GM23338 (cell line): Measurements from ENCODE around the gene U2AF1L4. TPM values are rescaled to one million over a fixed set of nuclear protein-coding genes. Genes with fewer than 3 reads are reported as not detected.

Experiments used
- ATAC-seq: fragments of 200-7000 bp; cut with Tn5 transposase; 3 replicates; pipeline ENCODE4 v1.9.1; 2020
- DNase-seq: peaks from one replicate; pipeline ENCODE4 v3.0.0-alpha.2; 2015; ENCODE audit warnings: low spot score
- H2AFZ ChIP-seq: fragments of 200-600 bp; sonication (generic); 2 replicates; pipeline ENCODE4 v1.8.0; 2016; ENCODE audit warnings: antibody characterized with exemption, mild to moderate bottlenecking, moderate library complexity
- H3F3A ChIP-seq: fragments of 200-600 bp; sonication (generic); replicated peaks from 2 replicates; pipeline ENCODE4 v1.8.0; 2017; ENCODE audit warnings: antibody characterized with exemption, mixed run types, low read depth
- H3K27ac ChIP-seq: fragments of 200-600 bp; sonication (generic); 2 replicates; pipeline ENCODE4 v1.6.1; 2016; ENCODE audit warnings: low read depth
- H3K27me3 ChIP-seq: fragments of 200-600 bp; sonication (generic); 2 replicates; pipeline ENCODE4 v1.8.0; 2016; ENCODE audit warnings: mild to moderate bottlenecking, mixed run types, moderate library complexity; ENCODE audit not compliant: insufficient read depth
- H3K36me3 ChIP-seq: fragments of 200-600 bp; sonication (generic); 2 replicates; pipeline ENCODE4 v1.8.0; 2016; ENCODE audit warnings: mild to moderate bottlenecking; ENCODE audit not compliant: insufficient read depth
- H3K4me1 ChIP-seq: fragments of 200-600 bp; sonication (generic); 2 replicates; pipeline ENCODE4 v1.8.0; 2016; ENCODE audit warnings: mild to moderate bottlenecking, moderate library complexity; ENCODE audit not compliant: insufficient read depth
- H3K4me2 ChIP-seq: fragments of 200-600 bp; sonication (generic); 2 replicates; pipeline ENCODE4 v1.7.1; 2017; ENCODE audit warnings: mixed run types
- H3K4me3 ChIP-seq: fragments of 200-600 bp; sonication (generic); 2 replicates; pipeline ENCODE4 v1.6.1; 2016; ENCODE audit warnings: mixed run types
- H3K79me2 ChIP-seq: fragments of 200-600 bp; sonication (generic); replicated peaks from 2 replicates; pipeline ENCODE4 v1.8.0; 2017; ENCODE audit warnings: mild to moderate bottlenecking; ENCODE audit not compliant: insufficient read depth
- H3K9me2 ChIP-seq: fragments of 200-600 bp; sonication (generic); 2 replicates; pipeline ENCODE4 v1.8.0; 2017; ENCODE audit not compliant: insufficient read depth
- H4K20me1 ChIP-seq: fragments of 200-600 bp; sonication (generic); replicated peaks from 2 replicates; pipeline ENCODE4 v1.8.0; 2017; ENCODE audit warnings: mild to moderate bottlenecking; ENCODE audit not compliant: insufficient read depth
- H3K27ac Mint-ChIP-seq: 2 replicates; pipeline ENCODE4 v1.8.0; 2020; ENCODE audit warnings: inconsistent platforms, mild to moderate bottlenecking, moderate library complexity, mixed read lengths
- H3K27me3 Mint-ChIP-seq: 3 replicates; pipeline ENCODE4 v1.8.0; 2022; ENCODE audit warnings: low read depth, mild to moderate bottlenecking, moderate library complexity, mixed read lengths, inconsistent platforms; ENCODE audit not compliant: insufficient read depth, poor library complexity
- H3K36me3 Mint-ChIP-seq: 3 replicates; pipeline ENCODE4 v1.8.0; 2021; ENCODE audit warnings: low read depth, mild to moderate bottlenecking, inconsistent platforms, moderate library complexity, mixed read lengths
- H3K4me1 Mint-ChIP-seq: 3 replicates; pipeline ENCODE4 v1.8.0; 2020; ENCODE audit warnings: mild to moderate bottlenecking, inconsistent platforms, mixed read lengths
- H3K4me3 Mint-ChIP-seq: 3 replicates; pipeline ENCODE4 v1.8.0; 2021; ENCODE audit warnings: moderate library complexity, mild to moderate bottlenecking, inconsistent platforms, mixed read lengths
- H3K9me3 Mint-ChIP-seq: 3 replicates; pipeline ENCODE4 v1.8.0; 2020; ENCODE audit warnings: moderate library complexity, mild to moderate bottlenecking, inconsistent platforms, mixed read lengths
- CREB1 ChIP-seq: fragments of 250-450 bp; sonication (Bioruptor Pico); IDR thresholded peaks from 2 replicates; pipeline ENCODE4 v1.5.0; 2020; ENCODE audit warnings: low read depth, mild to moderate bottlenecking, moderate library complexity
- EZH2phosphoT487 ChIP-seq: fragments of 200-600 bp; sonication (generic); IDR thresholded peaks from one replicate; pipeline ENCODE4 v1.8.1; 2018; ENCODE audit warnings: antibody characterized with exemption; ENCODE audit not compliant: unreplicated experiment
- NANOG ChIP-seq: IDR thresholded peaks from 2 replicates; pipeline ENCODE4 v1.6.1; 2016; ENCODE audit warnings: antibody characterized with exemption, borderline replicate concordance
- STAT1 ChIP-seq: IDR thresholded peaks from one replicate; pipeline ENCODE4 v1.6.1; 2016; ENCODE audit warnings: antibody characterized with exemption; ENCODE audit not compliant: unreplicated experiment
- polyA plus RNA-seq: library from polyadenylated mRNA; unstranded; fragments of >200 nt; fragmentation: Nextera tagmentation; extraction: Ambion mirVana; gene quantifications from 2 replicates; pipeline ENCODE4 v1.2.1, GENCODE V29; 2016
- total RNA-seq: library from RNA; depleted of rRNA; stranded (reverse); fragments of >200 nt; shearing (Covaris generic); gene quantifications from 2 replicates; pipeline ENCODE4 v1.2.3, GENCODE V29; 2014
- TF ChIP-seq, protein P1 (sequence below), 2 experiments: fragments of 200-600 bp in 1 of 2; sonication (generic) in 1 of 2; conservative IDR thresholded peaks; 2 replicates each; pipeline versions ENCODE4 v1.5.1 to v1.6.1; 2016 to 2017; ENCODE audit warnings: antibody characterized with exemption in 2 of 2, low read depth in 2 of 2, mild to moderate bottlenecking in 2 of 2, moderate library complexity in 1 of 2
- TF ChIP-seq, protein P2 (sequence below): fragments of 250-450 bp; sonication (Bioruptor Pico); IDR thresholded peaks from 2 replicates; pipeline ENCODE4 v1.5.0; 2020; ENCODE audit warnings: mild to moderate bottlenecking, moderate library complexity
- TF ChIP-seq, protein P3 (sequence below): IDR thresholded peaks from 2 replicates; pipeline ENCODE4 v1.6.1; 2016; ENCODE audit warnings: antibody characterized with exemption

The U2AF1L4 gene
- total and polyA plus RNA-seq, 2 experiments from 2014 or later: 13.1 to 23.7 TPM

DNA sequence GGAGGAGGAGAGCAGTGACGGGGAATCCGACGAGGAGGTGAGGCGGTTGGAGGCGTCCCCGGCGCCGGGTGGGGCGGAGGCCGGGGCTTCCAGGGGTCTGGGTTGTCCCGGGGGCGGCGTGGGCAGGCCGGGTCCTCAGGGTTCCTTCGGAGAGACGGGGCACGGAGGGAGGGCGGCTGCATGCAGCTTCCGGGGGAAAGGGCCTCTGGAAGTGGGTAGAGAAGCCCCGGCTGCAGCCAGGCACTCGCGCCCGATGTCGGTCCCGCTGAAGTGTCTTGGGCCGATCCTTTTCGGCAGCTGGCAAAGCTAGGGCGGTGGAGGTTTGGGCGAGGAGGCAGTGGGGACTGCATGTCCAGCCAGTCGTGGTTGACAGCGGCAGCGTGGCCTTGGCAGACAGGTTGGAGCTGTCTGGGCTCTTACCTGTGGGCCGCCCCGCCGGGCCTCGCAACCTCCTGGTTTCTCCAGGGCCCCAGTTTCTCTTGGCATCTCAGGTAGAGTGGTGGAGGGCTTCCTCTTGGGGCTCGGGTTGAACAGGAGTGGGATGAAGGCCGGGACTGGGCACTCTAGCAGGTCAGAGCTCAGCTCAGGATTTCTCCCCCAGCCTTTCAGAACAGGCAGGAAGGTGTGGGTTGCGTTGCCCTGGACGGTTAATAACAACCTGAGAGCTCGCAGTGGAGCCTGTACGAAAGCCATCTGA lies 26.7 kb downstream of the U2AF1L4 start:
- no peak overlapping the region for H2AFZ ChIP-seq
- peaks cover 10% of the 10 kb centered on the region; the same call in 1 of the 2 replicates for H3F3A ChIP-seq
- DNase-seq (peak; percentile 37), ATAC-seq (no peak)
- TF ChIP-seq CREB1: no peak
- H3K27me3 Mint-ChIP-seq: peaks cover 28% of the 10 kb centered on the region
- H3K9me2 ChIP-seq: no peaks in the 10 kb centered on the region
- H3K27ac ChIP-seq: no peak overlapping the region
- peaks cover 33% of the 10 kb centered on the region for H3K36me3 Mint-ChIP-seq
- no peaks in the 10 kb centered on the region for H3K27me3 ChIP-seq
- H3K4me3 Mint-ChIP-seq: peak overlapping the region; percentile 85
- peak overlapping the region; percentile 97 for H3K4me2 ChIP-seq
- peaks cover 36% of the 10 kb centered on the region for H3K4me1 Mint-ChIP-seq
- H3K9me3 Mint-ChIP-seq: no peaks in the 10 kb centered on the region; the same call in 2 of the 3 replicates
- H3K4me1 ChIP-seq: peaks cover 29% of the 10 kb centered on the region
- peaks cover 21% of the 10 kb centered on the region for H3K79me2 ChIP-seq
- peak overlapping the region; percentile 65; the same call in 1 of the 2 replicates for H3K27ac Mint-ChIP-seq
- peak overlapping the region; percentile 83 for H3K4me3 ChIP-seq
- no peaks in the 10 kb centered on the region for H3K36me3 ChIP-seq
- peaks cover 11% of the 10 kb centered on the region for H4K20me1 ChIP-seq

DNA sequence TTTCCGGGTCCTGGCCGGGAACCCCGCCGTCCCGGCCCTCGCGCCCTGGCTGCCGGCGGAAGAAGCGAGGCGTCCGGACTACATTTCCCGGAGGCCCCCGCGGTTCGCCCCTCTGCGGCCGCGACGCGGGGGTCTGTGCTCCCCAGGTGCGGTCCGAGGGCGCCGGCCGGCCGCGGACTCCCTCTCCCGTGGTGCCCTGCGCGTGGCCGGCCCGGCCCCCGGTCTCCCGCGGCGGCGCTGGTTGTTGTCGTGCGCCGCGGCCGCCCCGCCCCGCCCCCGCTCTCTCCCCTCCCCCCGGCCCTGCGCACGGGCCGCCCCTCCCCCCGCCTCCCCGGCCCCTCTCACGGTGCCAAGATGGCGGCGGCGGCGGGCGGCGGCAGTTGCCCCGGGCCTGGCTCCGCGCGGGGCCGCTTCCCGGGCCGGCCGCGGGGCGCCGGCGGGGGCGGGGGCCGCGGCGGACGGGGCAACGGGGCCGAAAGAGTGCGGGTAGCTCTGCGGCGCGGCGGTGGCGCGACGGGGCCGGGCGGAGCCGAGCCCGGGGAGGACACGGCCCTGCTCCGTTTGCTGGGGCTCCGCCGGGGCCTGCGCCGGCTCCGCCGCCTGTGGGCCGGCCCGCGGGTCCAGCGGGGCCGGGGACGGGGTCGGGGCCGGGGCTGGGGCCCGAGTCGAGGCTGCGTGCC lies 27.4 kb downstream of the U2AF1L4 start, which contains the start of gene KMT2B:
KMT2B (plus strand) TSS at position 339 of the 680 bp plus-strand sequence; CDS start at position 355, 16 bp downstream.
- H3K4me2 ChIP-seq: peak within 1 kb of the TSS; percentile 97
- H3K4me3 ChIP-seq: peak within 1 kb of the TSS; percentile 85
- ATAC-seq (no peak), DNase-seq (peak; percentile 98)
- peak within 1 kb of the TSS; percentile 84; the same call in 1 of the 2 replicates for H3K27ac ChIP-seq
- H3K36me3 Mint-ChIP-seq: peaks cover 26% of the 10 kb centered on the region
- H3K27me3 ChIP-seq: no peaks in the 10 kb centered on the region
- peak within 1 kb of the TSS; percentile 88 for H3K4me3 Mint-ChIP-seq
- no peaks in the 10 kb centered on the region for H3K36me3 ChIP-seq
- H3K27me3 Mint-ChIP-seq: peaks cover 31% of the 10 kb centered on the region
- no peaks in the 10 kb centered on the region; the same call in 2 of the 3 replicates for H3K9me3 Mint-ChIP-seq
- no peak for TF ChIP-seq EZH2phosphoT487
- TF ChIP-seq, protein P1, sequence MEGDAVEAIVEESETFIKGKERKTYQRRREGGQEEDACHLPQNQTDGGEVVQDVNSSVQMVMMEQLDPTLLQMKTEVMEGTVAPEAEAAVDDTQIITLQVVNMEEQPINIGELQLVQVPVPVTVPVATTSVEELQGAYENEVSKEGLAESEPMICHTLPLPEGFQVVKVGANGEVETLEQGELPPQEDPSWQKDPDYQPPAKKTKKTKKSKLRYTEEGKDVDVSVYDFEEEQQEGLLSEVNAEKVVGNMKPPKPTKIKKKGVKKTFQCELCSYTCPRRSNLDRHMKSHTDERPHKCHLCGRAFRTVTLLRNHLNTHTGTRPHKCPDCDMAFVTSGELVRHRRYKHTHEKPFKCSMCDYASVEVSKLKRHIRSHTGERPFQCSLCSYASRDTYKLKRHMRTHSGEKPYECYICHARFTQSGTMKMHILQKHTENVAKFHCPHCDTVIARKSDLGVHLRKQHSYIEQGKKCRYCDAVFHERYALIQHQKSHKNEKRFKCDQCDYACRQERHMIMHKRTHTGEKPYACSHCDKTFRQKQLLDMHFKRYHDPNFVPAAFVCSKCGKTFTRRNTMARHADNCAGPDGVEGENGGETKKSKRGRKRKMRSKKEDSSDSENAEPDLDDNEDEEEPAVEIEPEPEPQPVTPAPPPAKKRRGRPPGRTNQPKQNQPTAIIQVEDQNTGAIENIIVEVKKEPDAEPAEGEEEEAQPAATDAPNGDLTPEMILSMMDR (conservative IDR thresholded peaks at IDR 0.05; ENCODE audit: low read depth in 2 of 2): no peak
- TF ChIP-seq STAT1: no peak
- TF ChIP-seq, protein P2, sequence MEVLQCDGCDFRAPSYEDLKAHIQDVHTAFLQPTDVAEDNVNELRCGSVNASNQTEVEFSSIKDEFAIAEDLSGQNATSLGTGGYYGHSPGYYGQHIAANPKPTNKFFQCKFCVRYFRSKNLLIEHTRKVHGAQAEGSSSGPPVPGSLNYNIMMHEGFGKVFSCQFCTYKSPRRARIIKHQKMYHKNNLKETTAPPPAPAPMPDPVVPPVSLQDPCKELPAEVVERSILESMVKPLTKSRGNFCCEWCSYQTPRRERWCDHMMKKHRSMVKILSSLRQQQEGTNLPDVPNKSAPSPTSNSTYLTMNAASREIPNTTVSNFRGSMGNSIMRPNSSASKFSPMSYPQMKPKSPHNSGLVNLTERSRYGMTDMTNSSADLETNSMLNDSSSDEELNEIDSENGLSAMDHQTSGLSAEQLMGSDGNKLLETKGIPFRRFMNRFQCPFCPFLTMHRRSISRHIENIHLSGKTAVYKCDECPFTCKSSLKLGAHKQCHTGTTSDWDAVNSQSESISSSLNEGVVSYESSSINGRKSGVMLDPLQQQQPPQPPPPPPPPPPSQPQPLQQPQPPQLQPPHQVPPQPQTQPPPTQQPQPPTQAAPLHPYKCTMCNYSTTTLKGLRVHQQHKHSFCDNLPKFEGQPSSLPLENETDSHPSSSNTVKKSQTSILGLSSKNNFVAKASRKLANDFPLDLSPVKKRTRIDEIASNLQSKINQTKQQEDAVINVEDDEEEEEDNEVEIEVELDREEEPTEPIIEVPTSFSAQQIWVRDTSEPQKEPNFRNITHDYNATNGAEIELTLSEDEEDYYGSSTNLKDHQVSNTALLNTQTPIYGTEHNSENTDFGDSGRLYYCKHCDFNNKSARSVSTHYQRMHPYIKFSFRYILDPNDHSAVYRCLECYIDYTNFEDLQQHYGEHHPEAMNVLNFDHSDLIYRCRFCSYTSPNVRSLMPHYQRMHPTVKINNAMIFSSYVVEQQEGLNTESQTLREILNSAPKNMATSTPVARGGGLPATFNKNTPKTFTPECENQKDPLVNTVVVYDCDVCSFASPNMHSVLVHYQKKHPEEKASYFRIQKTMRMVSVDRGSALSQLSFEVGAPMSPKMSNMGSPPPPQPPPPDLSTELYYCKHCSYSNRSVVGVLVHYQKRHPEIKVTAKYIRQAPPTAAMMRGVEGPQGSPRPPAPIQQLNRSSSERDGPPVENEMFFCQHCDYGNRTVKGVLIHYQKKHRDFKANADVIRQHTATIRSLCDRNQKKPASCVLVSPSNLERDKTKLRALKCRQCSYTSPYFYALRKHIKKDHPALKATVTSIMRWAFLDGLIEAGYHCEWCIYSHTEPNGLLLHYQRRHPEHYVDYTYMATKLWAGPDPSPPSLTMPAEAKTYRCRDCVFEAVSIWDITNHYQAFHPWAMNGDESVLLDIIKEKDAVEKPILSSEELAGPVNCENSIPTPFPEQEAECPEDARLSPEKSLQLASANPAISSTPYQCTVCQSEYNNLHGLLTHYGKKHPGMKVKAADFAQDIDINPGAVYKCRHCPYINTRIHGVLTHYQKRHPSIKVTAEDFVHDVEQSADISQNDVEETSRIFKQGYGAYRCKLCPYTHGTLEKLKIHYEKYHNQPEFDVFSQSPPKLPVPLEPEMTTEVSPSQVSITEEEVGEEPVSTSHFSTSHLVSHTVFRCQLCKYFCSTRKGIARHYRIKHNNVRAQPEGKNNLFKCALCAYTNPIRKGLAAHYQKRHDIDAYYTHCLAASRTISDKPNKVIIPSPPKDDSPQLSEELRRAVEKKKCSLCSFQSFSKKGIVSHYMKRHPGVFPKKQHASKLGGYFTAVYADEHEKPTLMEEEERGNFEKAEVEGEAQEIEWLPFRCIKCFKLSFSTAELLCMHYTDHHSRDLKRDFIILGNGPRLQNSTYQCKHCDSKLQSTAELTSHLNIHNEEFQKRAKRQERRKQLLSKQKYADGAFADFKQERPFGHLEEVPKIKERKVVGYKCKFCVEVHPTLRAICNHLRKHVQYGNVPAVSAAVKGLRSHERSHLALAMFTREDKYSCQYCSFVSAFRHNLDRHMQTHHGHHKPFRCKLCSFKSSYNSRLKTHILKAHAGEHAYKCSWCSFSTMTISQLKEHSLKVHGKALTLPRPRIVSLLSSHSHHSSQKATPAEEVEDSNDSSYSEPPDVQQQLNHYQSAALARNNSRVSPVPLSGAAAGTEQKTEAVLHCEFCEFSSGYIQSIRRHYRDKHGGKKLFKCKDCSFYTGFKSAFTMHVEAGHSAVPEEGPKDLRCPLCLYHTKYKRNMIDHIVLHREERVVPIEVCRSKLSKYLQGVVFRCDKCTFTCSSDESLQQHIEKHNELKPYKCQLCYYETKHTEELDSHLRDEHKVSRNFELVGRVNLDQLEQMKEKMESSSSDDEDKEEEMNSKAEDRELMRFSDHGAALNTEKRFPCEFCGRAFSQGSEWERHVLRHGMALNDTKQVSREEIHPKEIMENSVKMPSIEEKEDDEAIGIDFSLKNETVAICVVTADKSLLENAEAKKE: no peak
- TF ChIP-seq, protein P3, sequence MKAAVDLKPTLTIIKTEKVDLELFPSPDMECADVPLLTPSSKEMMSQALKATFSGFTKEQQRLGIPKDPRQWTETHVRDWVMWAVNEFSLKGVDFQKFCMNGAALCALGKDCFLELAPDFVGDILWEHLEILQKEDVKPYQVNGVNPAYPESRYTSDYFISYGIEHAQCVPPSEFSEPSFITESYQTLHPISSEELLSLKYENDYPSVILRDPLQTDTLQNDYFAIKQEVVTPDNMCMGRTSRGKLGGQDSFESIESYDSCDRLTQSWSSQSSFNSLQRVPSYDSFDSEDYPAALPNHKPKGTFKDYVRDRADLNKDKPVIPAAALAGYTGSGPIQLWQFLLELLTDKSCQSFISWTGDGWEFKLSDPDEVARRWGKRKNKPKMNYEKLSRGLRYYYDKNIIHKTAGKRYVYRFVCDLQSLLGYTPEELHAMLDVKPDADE: peak; percentile 55; the same call in 1 of the 2 replicates
- TF ChIP-seq CREB1: peak; percentile 83
- TF ChIP-seq NANOG: no peak
- H3K4me1 Mint-ChIP-seq: peaks cover 40% of the 10 kb centered on the region
- peak within 1 kb of the TSS; percentile 80; the same call in 1 of the 2 replicates for H2AFZ ChIP-seq
- peaks cover 21% of the 10 kb centered on the region for H3K79me2 ChIP-seq
- H3K9me2 ChIP-seq: no peaks in the 10 kb centered on the region
- H3F3A ChIP-seq: peaks cover 10% of the 10 kb centered on the region; the same call in 1 of the 2 replicates
- peaks cover 36% of the 10 kb centered on the region for H3K4me1 ChIP-seq
- peak within 1 kb of the TSS; percentile 90 for H3K27ac Mint-ChIP-seq
- peaks cover 11% of the 10 kb centered on the region for H4K20me1 ChIP-seq
